HepG2 (cell line): ENCODE results near the gene TPST1. TPM values are rescaled to one million over a fixed set of nuclear protein-coding genes. Genes with fewer than 3 reads are reported as not detected.

Experiments used
- AGO2 ChIP-seq: fragments of 200-400 bp; formaldehyde crosslinking; optimal IDR thresholded peaks from 2 replicates; pipeline ENCODE3; 2017; ENCODE audit warnings: mild to moderate bottlenecking, low read depth, low read length, moderate library complexity
- ATF7-NPFF ChIP-seq: sonication (generic); formaldehyde crosslinking; IDR thresholded peaks from 2 replicates; pipeline ENCODE4 v1.8.1; 2023; ENCODE audit warnings: mild to moderate bottlenecking, low read depth, missing genetic modification reagents, moderate library complexity
- CENPX ChIP-seq: sonication (generic); formaldehyde crosslinking; IDR thresholded peaks from 2 replicates; pipeline ENCODE4 v1.9.0; 2021; ENCODE audit warnings: mild to moderate bottlenecking, missing genetic modification reagents, moderate library complexity
- ELF1 ChIP-seq: sonication (generic); formaldehyde crosslinking; IDR thresholded peaks from 2 replicates; pipeline ENCODE4 v1.4.0; 2020; ENCODE audit warnings: missing genetic modification reagents
- FLYWCH1 ChIP-seq: sonication (generic); formaldehyde crosslinking; IDR thresholded peaks from 2 replicates; pipeline ENCODE4 v1.8.1; 2023; ENCODE audit warnings: mild to moderate bottlenecking, missing genetic modification reagents
- HMG20B ChIP-seq: conservative IDR thresholded peaks from 2 replicates; pipeline ENCODE4 v1.6.1; 2016; ENCODE audit warnings: missing genetic modification reagents, missing compliant biosample characterization
- JUN ChIP-seq: sonication (generic); formaldehyde crosslinking; IDR thresholded peaks from 2 replicates; pipeline ENCODE4 v1.4.0; 2020; ENCODE audit warnings: mild to moderate bottlenecking, missing genetic modification reagents
- KAT7 ChIP-seq: IDR thresholded peaks from 2 replicates; pipeline ENCODE4 v1.6.1; 2018; ENCODE audit warnings: borderline replicate concordance, missing compliant biosample characterization
- KAT8 ChIP-seq: IDR thresholded peaks from 2 replicates; pipeline ENCODE4 v1.6.1; 2016; ENCODE audit warnings: missing genetic modification reagents, missing compliant biosample characterization
- KDM2A ChIP-seq: sonication (generic); formaldehyde crosslinking; IDR thresholded peaks from 2 replicates; pipeline ENCODE4 v1.4.0; 2020; ENCODE audit warnings: low read depth, missing genetic modification reagents, borderline replicate concordance
- MLXIP ChIP-seq: sonication (generic); formaldehyde crosslinking; IDR thresholded peaks from 2 replicates; pipeline ENCODE4 v1.9.0; 2021; ENCODE audit warnings: missing genetic modification reagents, borderline replicate concordance
- MZF1 ChIP-seq: sonication (generic); formaldehyde crosslinking; IDR thresholded peaks from 2 replicates; pipeline ENCODE4 v1.8.1; 2023; ENCODE audit warnings: mild to moderate bottlenecking, missing genetic modification reagents, borderline replicate concordance
- PBX2 ChIP-seq: IDR thresholded peaks from 2 replicates; pipeline ENCODE4 v1.6.1; 2016; ENCODE audit warnings: control low read depth
- PHF8 ChIP-seq: sonication (generic); formaldehyde crosslinking; IDR thresholded peaks from 2 replicates; pipeline ENCODE4 v1.5.0; 2020; ENCODE audit warnings: missing genetic modification reagents
- TOPORS ChIP-seq: sonication (generic); formaldehyde crosslinking; IDR thresholded peaks from 2 replicates; pipeline ENCODE4 v1.8.0; 2023; ENCODE audit warnings: mild to moderate bottlenecking, missing genetic modification reagents
- ZNF20 ChIP-seq: sonication (generic); formaldehyde crosslinking; IDR thresholded peaks from 2 replicates; pipeline ENCODE4 v1.4.0; 2020; ENCODE audit warnings: mild to moderate bottlenecking, moderate library complexity, missing genetic modification reagents
- ZNF230 ChIP-seq: sonication (generic); formaldehyde crosslinking; IDR thresholded peaks from 2 replicates; pipeline ENCODE4 v1.4.0; 2020; ENCODE audit warnings: mild to moderate bottlenecking, missing genetic modification reagents
- ZNF263 ChIP-seq: sonication (generic); formaldehyde crosslinking; IDR thresholded peaks from 2 replicates; pipeline ENCODE4 v1.4.0; 2020; ENCODE audit warnings: missing genetic modification reagents
- ZNF383 ChIP-seq: sonication (generic); formaldehyde crosslinking; IDR thresholded peaks from 2 replicates; pipeline ENCODE4 v1.4.0; 2020; ENCODE audit warnings: missing genetic modification reagents, mild to moderate bottlenecking, borderline replicate concordance
- ZNF546 ChIP-seq: sonication (generic); formaldehyde crosslinking; conservative IDR thresholded peaks from 2 replicates; pipeline ENCODE4 v1.8.1; 2023; ENCODE audit warnings: mild to moderate bottlenecking, missing genetic modification reagents
- polyA plus RNA-seq, 8 experiments: library from polyadenylated mRNA; depleted of rRNA in 3 of 8; stranded (reverse) in 7 of 8; unstranded in 1 of 8; fragments of >200 nt; fragmentation: Illumina TruSeq in 4 of 8; extraction: Trizol in 4 of 8; gene quantifications; 2 replicates each; pipeline versions ENCODE4 v1.2.1 to v1.2.3, GENCODE V29; 2011 to 2016; ENCODE audit warnings: low read depth in 4 of 8, missing spikeins in 1 of 8, mixed read lengths in 1 of 8; ENCODE audit not compliant: insufficient read depth in 1 of 8
- total RNA-seq, 5 experiments: library from RNA; depleted of rRNA; stranded (reverse); fragments of >200 nt; fragmentation: Illumina TruSeq; extraction: Trizol; gene quantifications; 2 replicates each; pipeline ENCODE4 v1.2.3, GENCODE V29; 2016; ENCODE audit warnings: low read depth in 1 of 5
- TF ChIP-seq, protein P1 (sequence below): fragments of 450-650 bp; IDR thresholded peaks from 2 replicates; pipeline ENCODE4 v1.6.1; 2016
- TF ChIP-seq, protein P2 (sequence below): sonication (generic); IDR thresholded peaks from 2 replicates; pipeline ENCODE4 v1.6.1; 2016; ENCODE audit warnings: low read depth, borderline replicate concordance
- TF ChIP-seq, protein P3 (sequence below): sonication (generic); formaldehyde crosslinking; IDR thresholded peaks from 2 replicates; pipeline ENCODE4 v1.8.0; 2022; ENCODE audit warnings: mild to moderate bottlenecking, missing genetic modification reagents; ENCODE audit not compliant: insufficient replicate concordance

TPST1 gene
- total and polyA plus RNA-seq, 2 of the 13 experiments (the other 11 are each of a cell fraction or from before 2014, with no cell fraction given): 24.3 to 34.1 TPM

DNA sequence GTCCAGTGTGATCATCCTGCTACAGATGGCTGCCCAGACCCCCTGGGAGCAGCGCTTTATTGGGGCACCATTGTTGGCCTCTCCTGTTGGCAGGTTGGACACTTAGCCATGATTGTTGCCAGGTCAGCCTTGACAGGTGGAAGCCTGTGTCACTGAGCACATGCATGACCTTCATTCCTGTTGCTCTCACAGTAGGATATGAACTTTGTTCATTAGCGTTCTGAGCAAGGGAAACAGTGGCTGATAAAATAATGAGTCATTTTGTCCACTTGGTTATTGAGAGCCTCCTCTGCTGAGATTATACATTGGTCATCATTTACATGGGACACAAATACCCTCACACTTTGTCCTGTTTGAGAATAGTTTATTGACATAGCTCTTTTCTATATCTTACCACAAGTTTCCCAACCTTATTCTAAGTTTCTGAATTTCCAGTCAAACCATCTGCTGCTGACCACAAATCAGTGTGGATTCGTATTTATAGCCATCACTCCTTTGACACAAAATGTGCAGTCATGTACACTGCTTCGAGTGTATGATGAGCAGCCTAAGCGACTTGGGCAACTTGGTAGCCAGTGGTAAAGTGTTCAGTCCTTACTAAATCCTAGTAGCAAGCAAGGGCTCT lies 102.6 kb downstream of the TPST1 start (continued):
- no peak for TF ChIP-seq ZNF383 (CRISPR knock-in tag)
- TF ChIP-seq ZNF263 (CRISPR knock-in tag): no peak
- TF ChIP-seq ELF1 (CRISPR knock-in tag): no peak
- 0 out of 2 replicates have a peak, but pooled peaks have one; percentile 41 for TF ChIP-seq KDM2A
- TF ChIP-seq MLXIP (CRISPR knock-in tag): no peak
- TF ChIP-seq, protein P1, sequence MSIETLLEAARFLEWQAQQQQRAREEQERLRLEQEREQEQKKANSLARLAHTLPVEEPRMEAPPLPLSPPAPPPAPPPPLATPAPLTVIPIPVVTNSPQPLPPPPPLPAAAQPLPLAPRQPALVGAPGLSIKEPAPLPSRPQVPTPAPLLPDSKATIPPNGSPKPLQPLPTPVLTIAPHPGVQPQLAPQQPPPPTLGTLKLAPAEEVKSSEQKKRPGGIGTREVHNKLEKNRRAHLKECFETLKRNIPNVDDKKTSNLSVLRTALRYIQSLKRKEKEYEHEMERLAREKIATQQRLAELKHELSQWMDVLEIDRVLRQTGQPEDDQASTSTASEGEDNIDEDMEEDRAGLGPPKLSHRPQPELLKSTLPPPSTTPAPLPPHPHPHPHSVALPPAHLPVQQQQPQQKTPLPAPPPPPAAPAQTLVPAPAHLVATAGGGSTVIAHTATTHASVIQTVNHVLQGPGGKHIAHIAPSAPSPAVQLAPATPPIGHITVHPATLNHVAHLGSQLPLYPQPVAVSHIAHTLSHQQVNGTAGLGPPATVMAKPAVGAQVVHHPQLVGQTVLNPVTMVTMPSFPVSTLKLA: peak; percentile 65
- no peak for TF ChIP-seq MZF1 (CRISPR knock-in tag)
- 0 out of 2 replicates have a peak, but pooled peaks have one; percentile 52 for TF ChIP-seq HMG20B (CRISPR knock-in tag)
- TF ChIP-seq, protein P2, sequence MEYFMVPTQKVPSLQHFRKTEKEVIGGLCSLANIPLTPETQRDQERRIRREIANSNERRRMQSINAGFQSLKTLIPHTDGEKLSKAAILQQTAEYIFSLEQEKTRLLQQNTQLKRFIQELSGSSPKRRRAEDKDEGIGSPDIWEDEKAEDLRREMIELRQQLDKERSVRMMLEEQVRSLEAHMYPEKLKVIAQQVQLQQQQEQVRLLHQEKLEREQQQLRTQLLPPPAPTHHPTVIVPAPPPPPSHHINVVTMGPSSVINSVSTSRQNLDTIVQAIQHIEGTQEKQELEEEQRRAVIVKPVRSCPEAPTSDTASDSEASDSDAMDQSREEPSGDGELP: peak; percentile 56; the same call in 1 of the 2 replicates
- TF ChIP-seq KAT7 (CRISPR knock-in tag): no peak
- peak; percentile 68; the same call in 1 of the 2 replicates for TF ChIP-seq KAT8 (CRISPR knock-in tag)
- no peak for TF ChIP-seq CENPX (CRISPR knock-in tag)
- TF ChIP-seq JUN (CRISPR knock-in tag): peak; percentile 92
- no peak for TF ChIP-seq FLYWCH1
- TF ChIP-seq PHF8 (CRISPR knock-in tag): no peak
- 0 out of 2 replicates have a peak, but pooled peaks have one; percentile 16 for TF ChIP-seq ZNF230
- TF ChIP-seq ZNF546 (CRISPR knock-in tag): no peak
- TF ChIP-seq, protein P3, sequence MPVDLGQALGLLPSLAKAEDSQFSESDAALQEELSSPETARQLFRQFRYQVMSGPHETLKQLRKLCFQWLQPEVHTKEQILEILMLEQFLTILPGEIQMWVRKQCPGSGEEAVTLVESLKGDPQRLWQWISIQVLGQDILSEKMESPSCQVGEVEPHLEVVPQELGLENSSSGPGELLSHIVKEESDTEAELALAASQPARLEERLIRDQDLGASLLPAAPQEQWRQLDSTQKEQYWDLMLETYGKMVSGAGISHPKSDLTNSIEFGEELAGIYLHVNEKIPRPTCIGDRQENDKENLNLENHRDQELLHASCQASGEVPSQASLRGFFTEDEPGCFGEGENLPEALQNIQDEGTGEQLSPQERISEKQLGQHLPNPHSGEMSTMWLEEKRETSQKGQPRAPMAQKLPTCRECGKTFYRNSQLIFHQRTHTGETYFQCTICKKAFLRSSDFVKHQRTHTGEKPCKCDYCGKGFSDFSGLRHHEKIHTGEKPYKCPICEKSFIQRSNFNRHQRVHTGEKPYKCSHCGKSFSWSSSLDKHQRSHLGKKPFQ: no peak
- no peak for TF ChIP-seq ZNF20 (CRISPR knock-in tag)
- no peak for TF ChIP-seq ATF7-NPFF
- no peak for TF ChIP-seq AGO2
- no peak for TF ChIP-seq TOPORS (CRISPR knock-in tag)
- no peak for TF ChIP-seq PBX2
